K562 treated with DMSO at 1 percent for 12 hours (cell line): ENCODE results near the gene PITPNM1. TPM values are rescaled to one million over a fixed set of nuclear protein-coding genes. Genes with fewer than 3 reads are reported as not detected.

Experiments
- total RNA-seq: library from RNA; unstranded; fragments of 300-600 nt; gene quantifications from 2 replicates; pipeline ENCODE4 v1.2.3, GENCODE V29; 2022; ENCODE audit not compliant: insufficient read depth

The PITPNM1 gene
- total RNA-seq = 28.6 and 34.2 TPM in 2 replicates

DNA sequence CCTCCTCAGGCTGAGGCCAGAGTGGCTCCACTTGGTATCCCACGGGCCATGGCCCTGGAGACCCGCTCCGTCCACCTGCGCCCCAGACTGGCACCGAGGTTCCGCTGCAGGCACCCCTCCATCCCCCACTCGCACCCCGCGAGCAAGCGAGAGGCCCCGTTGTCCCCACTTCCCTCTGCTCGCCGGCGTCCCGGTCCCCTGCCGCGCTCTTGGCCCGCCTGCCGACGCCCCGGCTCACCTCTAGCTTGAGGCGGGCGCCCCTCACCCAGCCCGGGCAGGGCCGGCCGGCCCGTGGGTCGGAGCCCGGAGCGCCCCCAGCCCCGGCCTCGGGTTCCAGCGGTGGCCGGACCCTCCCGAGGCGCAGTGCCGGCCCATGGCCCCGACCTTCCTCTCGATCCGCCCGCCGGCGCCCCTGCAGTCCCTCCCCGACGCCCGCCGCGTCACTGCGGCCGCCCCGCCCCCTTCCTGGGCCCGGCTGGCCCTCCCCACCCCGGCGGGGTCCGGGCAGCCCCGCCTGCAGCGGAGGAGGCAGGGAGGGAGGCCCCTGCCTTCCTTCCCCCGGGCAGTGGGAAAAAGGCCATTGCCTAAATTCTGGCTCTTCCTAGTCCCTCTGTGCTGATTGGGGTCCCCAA lies at the start of gene PITPNM1:
Gene PITPNM1 (minus strand): TSS at position 414 of the 632 bp plus-strand sequence. CDS start 1,183 bp downstream, outside the sequence.

DNA sequence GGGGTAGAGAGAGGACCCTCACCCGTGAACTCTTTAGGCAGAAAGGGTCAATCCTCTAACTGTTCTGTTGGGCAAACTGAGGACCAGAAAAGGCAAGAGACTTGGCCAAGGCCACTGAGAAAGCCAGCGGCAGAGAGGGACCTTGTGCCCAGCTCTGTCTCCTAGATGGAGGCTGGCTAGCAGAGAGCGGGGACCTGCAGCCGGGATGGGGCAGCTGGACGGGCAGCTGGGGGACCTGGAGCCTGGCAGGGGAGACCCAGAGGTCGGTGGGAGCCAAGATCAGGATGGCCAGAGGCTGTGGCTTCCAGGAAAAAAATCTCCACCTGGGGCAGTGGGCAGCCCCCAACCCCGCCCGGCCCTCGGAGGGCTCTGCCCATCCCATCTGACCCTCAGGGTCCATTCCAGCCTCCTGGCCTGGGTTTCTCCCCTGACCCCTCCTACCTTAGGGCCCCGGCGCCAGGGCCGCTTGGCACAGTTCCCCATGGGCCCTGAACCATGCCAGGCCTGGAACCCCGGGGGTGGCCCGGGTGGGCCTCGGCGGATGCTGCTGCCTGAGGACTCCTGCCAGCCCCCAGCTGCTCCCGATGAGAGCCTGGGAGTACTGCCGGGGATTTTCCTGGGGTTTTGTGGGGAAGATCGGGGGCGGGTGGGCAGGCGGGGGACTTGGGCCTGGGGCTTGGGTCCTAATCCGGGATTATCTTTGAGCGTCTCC lies 17.8 kb upstream of the PITPNM1 start, which contains the start of gene CABP2:
Gene CABP2 (minus strand): TSS at position 603 of the 712 bp plus-strand sequence. CDS start 120 bp downstream, at position 483.

DNA sequence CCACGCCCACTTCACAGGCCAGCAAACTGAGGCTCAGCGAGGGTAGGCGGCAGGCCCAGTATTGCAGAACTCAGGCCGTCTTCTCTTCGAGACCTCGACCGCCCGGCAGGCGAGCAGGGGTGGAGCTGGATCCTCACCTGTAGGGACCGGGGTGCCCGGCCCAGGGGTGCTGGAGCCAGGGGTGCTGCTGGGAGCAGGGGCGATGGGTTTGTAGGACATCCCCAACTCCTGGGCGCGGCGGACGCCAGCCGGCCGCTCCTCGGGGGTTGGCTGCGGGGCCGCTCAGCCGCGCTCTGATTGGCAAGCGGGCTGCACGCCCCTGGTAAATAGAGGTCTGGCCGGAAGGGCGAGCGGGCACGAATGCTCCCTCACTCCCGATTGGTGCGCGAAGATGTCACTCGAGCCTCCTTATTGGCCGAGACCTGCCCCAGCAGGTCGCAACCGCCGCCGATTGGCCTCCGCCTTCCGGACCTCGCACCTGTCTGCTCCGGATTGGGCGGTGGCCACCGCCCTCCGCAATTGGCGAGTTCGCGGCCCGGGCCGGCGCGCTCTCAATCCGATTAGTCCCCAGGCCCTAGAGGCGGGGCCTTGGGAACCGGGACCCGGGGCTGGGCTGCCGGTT lies 2.8 kb upstream of the PITPNM1 start, which contains the start of gene CDK2AP2:
Gene CDK2AP2 (minus strand): TSS at position 299 of the 622 bp plus-strand sequence. CDS start 80 bp downstream, at position 219.

DNA sequence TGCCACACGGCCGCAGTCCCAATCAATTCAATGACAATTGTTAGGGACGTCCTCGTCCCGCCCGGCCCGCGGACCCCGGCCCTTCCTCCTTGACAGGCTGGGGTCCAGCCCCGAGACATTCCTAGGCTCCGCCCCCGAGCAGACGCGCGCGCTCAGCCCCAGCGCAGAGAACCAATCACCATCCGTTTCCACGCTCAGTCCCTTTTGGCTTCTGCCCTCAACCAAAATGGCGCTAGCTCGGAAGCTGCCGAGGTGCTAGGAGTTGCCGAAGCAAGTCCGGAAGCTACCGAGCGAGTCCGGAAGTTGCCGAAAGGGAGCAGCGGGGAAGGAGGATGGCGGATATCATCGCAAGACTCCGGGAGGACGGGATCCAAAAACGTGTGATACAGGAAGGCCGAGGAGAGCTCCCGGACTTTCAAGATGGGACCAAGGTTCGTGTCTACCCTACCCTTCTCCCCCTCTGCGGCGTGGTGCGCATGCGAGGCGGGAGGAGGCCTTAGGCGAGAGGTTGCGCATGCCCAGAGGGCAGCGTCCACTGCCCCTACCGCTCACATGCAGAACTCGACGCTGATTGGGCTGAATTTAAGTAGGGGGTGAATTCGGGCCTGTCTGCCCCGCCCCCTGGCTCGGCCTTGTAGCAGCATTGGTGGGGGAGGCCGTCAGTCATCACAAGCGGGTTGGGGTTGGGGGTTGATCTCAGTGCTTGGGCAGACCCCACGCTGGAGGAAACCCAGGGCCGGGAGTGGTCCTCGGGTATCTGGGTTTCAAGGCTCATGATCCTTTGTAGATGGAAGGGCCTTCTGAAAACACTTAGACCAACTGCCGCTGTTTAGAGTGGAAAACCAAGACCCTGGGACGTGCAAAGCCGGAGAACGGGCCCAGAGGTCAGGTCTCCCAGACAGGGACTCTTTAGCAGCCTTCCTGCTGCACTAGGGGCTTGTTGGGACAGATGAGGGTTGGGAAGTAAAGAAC lies 22.1 kb downstream of the PITPNM1 start, which contains the start of gene AIP:
Gene AIP (plus strand): TSS at position 200 of the 972 bp plus-strand sequence. CDS start 133 bp downstream, at position 333.

DNA sequence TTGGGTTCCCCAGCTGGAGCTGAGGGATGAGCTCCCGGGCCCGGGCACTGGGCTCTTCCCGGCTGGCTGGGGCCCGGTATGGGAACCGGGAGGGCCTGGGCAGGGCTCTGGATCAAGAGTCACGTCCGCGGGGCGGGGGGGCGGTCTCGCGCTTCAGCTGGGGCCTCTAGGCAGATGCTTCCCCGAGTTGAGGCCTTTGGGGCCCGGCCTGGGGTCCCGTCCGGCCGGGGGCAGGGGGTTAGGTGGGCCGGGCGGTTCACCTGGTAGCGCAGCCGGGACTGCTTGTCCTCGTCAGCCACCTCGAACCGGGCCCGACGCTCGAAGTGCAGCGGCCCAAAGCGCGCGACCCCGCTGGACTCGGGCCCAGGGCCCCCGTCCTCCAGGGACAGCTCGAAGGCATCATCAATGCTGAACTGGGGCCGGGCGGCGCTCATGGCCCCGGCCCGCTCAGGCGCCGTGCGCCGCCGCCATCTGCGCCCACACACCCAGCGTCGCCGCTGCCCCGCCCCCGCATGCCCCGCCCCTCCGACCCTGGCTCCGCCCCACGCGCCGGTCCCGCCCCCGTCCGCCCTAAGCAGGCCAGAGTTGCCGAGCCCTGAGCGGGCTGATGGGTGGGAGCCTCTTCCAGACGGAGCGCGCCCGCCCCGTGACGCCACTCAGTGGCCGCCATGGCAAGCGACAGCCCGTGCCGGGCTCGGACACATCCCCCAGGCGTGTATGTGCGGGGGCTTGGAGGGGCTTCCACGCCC lies 36.2 kb downstream of the PITPNM1 start, which contains the start of gene TMEM134:
Gene TMEM134 (minus strand): TSS at position 493 of the 749 bp plus-strand sequence. CDS start 59 bp downstream, at position 434.

DNA sequence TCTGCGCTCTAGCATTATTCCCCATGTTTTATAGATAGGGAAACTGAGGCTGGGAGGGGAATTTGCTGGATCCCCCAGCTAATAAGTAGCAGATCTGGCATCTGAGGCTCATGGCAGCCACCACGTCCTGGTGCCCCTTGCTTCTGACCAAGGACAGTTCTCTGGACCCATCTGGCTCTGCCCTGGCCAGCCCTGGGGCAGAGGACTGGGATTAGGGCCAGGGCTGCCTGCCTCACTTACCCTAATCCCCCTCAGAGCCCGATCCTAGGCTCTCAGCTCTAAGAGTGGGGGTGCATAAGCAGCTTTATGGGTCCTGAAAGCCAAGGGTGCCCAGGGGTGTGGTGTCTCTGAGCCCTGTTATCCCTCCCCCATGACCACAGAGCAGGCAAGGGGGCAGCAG lies 50.1 kb downstream of the PITPNM1 start, which contains the start of gene CABP4:
Gene CABP4 (plus strand): TSS at position 301 of the 400 bp plus-strand sequence. CDS start 70 bp downstream, at position 371.

DNA sequence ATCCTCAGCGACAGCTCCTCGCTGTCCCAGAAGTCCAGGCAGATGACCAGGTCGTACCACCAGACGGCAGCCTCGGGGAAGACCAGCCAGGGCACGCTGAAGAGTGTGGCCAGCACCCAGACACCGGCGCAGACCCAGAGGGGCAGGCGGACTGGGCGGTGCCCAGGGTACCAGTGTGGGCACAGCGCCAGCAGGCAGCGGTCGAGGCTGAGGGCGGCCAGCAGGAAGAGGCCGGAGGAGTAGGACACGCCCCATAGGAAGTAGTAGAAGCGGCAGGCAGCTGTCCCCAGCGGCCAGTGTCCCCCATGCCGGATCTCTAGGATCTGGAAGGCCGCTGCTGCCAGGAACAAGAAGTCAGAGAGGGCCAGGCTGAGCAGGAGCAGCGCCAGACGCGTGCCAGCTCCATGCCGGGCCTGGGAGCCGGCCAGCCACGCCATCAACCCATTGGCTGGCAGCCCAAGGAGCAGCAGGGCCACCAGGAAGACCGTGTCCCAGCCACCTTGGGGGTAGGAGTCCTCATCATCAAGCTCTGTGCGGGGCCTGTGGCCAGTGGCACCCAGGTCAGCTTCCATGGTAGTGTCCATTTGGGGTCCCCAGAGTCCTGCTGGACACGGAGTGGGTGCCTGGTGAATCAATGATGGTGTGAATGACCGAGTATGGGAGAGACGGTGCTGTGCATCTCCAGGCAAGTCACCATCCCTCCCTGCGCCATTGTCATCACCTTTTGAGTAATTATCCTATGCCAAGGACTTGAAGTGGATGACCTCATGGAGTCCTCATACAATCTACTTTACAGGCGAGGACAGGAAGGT lies 52.8 kb downstream of the PITPNM1 start, which contains the start of gene GPR152:
Gene GPR152 (minus strand): TSS at position 589 of the 812 bp plus-strand sequence. CDS start 5 bp downstream, at position 584.

Other genes starting within 250 kb of the PITPNM1 start
- gene GRK2, start 238.9 kb downstream of the PITPNM1 start, total RNA-seq = 127 and 167 TPM in 2 replicates
- 53.9 and 69.9 TPM in 2 replicates for gene ANKRD13D, start 216.1 kb downstream of the PITPNM1 start, total RNA-seq
- gene SSH3, start 201.8 kb downstream of the PITPNM1 start, total RNA-seq = 2.9 and 3.3 TPM in 2 replicates
- gene POLD4, start 151.8 kb downstream of the PITPNM1 start, total RNA-seq = 95.5 and 130 TPM in 2 replicates
- 2.8 and 4.5 TPM in 2 replicates for gene CLCF1, start 131.8 kb downstream of the PITPNM1 start, total RNA-seq
- 33.4 and 59.3 TPM in 2 replicates for gene RAD9A, start 113.4 kb downstream of the PITPNM1 start, total RNA-seq
- 313 and 351 TPM in 2 replicates for gene PPP1CA, start 103.5 kb downstream of the PITPNM1 start, total RNA-seq
- 0.62 TPM in 1 of 2 replicates, not detected in the other for gene TBC1D10C, start 101.3 kb downstream of the PITPNM1 start, total RNA-seq
- not detected in 2 replicates for gene CARNS1, start 89.7 kb downstream of the PITPNM1 start, total RNA-seq
- gene RPS6KB2, start 76.9 kb downstream of the PITPNM1 start, total RNA-seq = 81.1 and 94.7 TPM in 2 replicates
- gene PTPRCAP, start 67.7 kb downstream of the PITPNM1 start, total RNA-seq = 1.8 and 4.2 TPM in 2 replicates
- gene CORO1B, start 61.9 kb downstream of the PITPNM1 start, total RNA-seq = 180 and 198 TPM in 2 replicates
- gene GPR152, start 52.6 kb downstream of the PITPNM1 start, total RNA-seq = not detected in 2 replicates
- gene CABP4, start 50.0 kb downstream of the PITPNM1 start, total RNA-seq = not detected in 2 replicates
- 21.4 and 32.1 TPM in 2 replicates for gene TMEM134, start 36.1 kb downstream of the PITPNM1 start, total RNA-seq
- 86.6 and 130 TPM in 2 replicates for gene AIP, start 22.3 kb downstream of the PITPNM1 start, total RNA-seq
- 103 and 111 TPM in 2 replicates for gene CDK2AP2, start 2.8 kb upstream of the PITPNM1 start, total RNA-seq
- not detected in 2 replicates for gene CABP2, start 18.1 kb upstream of the PITPNM1 start, total RNA-seq
- 1,909 and 2,597 TPM in 2 replicates for gene GSTP1, start 78.4 kb upstream of the PITPNM1 start, total RNA-seq
- gene NDUFV1, start 101.6 kb upstream of the PITPNM1 start, total RNA-seq = 208 and 271 TPM in 2 replicates
- 18.2 and 22.5 TPM in 2 replicates for gene NUDT8, start 124.6 kb upstream of the PITPNM1 start, total RNA-seq
- not detected in 2 replicates for gene TBX10, start 134.4 kb upstream of the PITPNM1 start, total RNA-seq
- gene ACY3, start 145.4 kb upstream of the PITPNM1 start, total RNA-seq = not detected in 2 replicates
- not detected in 2 replicates for gene ALDH3B2, start 169.3 kb upstream of the PITPNM1 start, total RNA-seq